ENCODE measurements around the gene TANGO2.

DNA sequence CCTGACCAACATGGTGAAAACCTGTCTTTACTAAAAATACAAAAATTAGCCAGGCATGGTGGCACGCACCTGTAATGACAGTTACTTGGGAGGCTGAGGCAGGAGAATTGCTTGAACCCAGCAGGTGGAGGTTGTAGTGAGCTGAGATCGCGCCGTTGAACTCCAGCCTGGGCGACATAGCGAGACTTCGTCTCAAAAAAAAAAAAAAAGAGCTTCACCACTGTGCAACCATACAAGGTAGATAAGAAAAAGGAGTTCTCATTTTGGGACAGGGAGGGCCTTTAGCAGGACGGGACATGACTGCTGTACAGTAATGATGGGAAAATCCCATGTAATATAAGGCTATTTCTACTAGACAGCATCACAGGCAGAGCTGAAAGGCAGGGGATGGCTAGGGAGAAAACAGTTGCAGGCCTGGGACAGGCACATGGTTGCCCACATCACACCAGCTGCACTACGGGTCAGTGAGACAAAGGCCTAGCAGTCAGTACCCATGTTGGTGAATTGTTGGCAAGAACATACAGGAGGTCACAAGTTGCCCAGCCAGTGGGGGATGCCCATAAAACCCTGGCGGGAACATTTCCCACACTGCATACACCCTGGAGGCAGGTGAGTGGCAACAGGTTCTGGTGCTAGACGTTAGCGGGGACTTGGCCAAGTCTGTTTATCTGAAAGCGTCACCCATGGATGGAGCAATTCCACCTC, 5.4 kb downstream of the TANGO2 start:
- TF ChIP-seq POLR2A (IDR thresholded peaks at IDR 0.05; ENCODE audit: control extremely low read depth in 1 of 2, low read depth in 2 of 2, low read length in 2 of 2) (no peak), USF2 (IDR thresholded peaks at IDR 0.05; ENCODE audit: low read length) (no peak), NRF1 (IDR thresholded peaks at IDR 0.05; ENCODE audit: low read depth, low read length) (no peak)
- TF ChIP-seq, protein P1, sequence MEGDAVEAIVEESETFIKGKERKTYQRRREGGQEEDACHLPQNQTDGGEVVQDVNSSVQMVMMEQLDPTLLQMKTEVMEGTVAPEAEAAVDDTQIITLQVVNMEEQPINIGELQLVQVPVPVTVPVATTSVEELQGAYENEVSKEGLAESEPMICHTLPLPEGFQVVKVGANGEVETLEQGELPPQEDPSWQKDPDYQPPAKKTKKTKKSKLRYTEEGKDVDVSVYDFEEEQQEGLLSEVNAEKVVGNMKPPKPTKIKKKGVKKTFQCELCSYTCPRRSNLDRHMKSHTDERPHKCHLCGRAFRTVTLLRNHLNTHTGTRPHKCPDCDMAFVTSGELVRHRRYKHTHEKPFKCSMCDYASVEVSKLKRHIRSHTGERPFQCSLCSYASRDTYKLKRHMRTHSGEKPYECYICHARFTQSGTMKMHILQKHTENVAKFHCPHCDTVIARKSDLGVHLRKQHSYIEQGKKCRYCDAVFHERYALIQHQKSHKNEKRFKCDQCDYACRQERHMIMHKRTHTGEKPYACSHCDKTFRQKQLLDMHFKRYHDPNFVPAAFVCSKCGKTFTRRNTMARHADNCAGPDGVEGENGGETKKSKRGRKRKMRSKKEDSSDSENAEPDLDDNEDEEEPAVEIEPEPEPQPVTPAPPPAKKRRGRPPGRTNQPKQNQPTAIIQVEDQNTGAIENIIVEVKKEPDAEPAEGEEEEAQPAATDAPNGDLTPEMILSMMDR (IDR thresholded peaks at IDR 0.05; ENCODE audit: control extremely low read depth in 1 of 3, insufficient read depth in 1 of 3, low read depth in 1 of 3, low read length in 3 of 3) = no peak

Measured in H1 (cell line).